ENCODE measurements around the gene UBE2B.

UBE2B gene

DNA sequence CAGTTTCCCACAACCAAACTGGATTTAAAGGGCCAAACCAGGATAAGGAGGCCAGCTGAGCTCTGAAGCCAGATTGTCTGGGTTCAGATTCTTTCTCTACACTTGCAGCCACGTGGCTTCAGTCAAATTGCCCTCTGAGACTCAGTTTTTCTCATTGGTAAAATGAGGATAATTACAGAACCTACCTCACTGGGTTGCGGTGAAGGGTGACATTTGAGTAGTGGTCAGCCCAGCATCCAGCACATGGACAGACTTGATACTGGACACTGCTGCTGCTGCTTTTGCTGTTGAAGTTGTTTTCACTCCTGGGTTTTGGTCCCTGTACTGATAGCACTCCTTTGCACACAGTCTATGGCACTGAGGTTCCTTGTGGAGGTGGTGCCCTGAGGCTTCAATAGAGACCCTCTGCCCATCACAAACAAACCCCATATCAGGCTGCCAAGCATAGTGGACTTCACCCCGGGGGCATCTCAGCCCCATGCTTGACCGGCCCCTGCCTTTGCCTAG, 66.0 kb downstream of the UBE2B start:
- DNase-seq (ENCODE audit: low read depth in 2 of 2): no peak

DNA sequence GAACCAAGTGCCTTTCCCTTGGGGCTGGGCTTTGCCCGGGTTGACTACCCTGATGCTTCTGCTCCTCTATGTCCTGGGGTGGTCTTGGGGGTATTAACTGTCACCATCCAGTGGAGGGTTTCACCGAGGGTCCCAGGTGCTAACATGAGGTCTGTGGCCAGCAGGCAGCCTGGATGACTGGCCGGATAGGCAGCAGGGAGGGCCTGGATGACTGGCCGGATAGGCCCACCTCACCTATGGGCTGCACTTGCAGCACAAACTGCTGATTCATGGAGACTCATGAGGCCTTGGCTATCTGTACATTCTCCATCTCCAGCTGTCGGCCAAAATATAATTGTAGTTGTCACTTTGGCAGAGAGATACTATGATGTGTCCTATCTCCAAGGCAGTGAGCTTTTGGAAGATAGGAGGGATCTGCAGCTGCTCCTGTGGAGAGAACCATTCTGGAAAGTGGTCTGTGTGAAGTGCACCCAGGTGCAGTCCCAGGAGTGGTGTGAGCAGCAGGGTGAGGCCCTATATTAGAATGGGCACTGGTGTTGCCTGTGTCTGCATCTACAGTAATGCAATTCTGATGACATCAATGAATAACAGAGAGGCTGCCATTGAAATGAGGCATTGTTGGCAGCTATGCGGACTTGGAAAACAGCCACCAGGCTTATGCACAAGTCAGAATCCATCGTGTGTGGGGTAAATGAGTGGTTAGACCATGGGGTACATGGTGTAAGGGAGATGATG, 66.6 kb downstream of the UBE2B start:
- no peak for DNase-seq (ENCODE audit: low read depth in 2 of 2)

DNA sequence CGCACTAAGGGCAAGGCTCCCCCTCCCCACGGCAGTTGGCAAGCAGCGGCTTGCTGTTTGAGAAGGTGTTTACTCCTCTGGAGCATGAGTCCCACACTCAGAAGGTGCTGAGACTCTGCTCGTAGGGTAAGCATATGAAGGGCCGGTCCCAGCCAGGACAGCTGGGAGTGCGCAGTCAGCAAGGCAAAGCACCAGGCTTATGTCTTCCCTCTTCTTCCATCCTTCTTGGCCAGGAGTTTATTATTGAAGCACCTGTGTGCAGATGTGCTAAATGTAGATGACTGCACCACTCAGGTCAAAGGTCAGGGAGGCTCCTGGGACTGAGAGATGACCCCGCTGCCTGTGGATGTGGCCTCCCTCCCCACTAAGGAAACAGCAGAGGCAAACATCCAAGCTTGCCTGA, 67.4 kb downstream of the UBE2B start:
- no peak for DNase-seq (ENCODE audit: low read depth in 2 of 2)

DNA sequence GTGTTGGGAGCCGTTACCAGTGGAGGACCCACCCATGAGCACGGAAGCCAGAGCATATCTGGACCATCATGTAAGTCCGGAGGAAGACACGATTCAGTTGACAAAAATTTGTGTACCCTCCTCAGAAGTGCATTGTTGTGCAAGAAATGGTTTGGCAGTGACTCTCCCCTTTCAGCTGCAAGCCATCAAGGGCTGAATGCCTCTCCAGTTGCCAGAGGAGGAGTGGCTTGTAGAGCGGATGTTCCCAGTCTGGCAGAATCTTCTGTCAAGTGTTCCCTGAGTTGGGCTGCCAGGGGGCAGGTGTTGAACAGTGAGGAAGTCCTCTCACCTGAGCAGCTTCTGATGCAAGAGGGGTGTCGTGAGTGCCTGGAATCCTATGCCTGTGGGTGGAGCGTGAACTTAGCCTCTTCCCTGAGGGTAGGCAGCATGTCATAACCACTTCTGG, 67.9 kb downstream of the UBE2B start:
- DNase-seq (ENCODE audit: low read depth in 2 of 2): no peak

DNA sequence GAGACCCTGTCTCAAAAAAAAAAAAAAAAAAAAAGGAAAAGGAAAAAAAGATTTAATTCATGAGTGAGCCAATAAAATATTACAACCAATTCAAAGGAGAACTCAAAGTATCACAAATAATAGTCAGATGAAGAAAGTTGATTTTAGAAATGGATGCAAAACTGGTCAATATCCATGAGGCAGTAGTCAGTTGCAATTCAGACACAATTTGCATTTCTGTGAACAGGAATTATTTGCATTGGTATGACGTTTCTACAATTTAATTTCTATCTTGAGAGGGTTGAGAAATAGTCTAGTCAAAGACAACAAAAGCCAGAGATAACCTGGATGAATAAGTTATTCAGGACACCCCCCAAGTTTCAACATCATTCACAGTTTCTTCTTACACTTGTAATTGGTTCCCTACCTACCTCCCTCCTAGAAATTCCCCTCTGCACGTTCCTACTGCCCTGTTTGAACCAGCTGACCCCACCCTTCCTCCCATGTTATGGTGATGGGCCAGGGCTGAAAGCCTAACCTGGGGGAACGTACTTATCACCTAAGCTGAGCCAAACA, 68.9 kb downstream of the UBE2B start:
- no peak for DNase-seq (ENCODE audit: low read depth in 2 of 2)

All from stimulated activated CD4-positive, alpha-beta T cell treated with anti-CD3 and anti-CD28 coated beads, Interleukin-15, amount 100 ng/mL, for 48 hours (primary cell).